ENCODE results near the gene PCGF3.

Gene PCGF3

DNA sequence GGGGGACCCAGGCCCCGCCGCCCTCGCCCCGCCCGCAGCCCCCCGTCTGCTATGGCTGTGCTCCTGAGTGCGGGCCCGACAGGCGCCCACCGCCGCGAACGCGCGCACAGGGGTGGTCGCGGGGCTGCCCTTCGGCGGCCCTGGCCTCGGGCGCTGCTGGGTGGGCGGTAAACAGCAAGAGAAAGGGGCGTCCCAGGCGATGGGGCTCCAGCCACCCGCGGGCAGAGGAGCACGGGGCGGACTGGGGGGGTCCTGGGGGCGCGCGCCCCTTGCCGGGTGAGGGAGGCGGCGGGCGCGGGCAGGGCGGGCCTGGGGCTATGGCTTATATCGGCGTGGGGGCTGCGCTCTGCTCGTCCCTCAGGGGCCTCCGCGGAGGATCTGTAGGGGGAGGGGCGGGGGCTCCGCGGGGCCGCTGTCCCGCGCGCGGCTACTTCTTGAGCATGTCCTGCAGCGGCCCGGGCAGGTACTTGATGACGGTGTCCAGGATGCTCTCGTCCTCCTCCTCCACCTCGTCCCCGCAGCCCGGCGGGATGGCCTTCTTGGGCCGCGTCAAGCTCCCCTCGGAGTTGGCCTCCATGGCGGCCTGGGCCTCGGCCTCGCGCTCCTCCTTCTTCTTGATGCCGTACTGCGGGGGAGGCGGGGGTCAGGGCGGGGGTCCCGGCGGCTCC, 80.6 kb downstream of the PCGF3 start:
- DNase-seq: no peak

DNA sequence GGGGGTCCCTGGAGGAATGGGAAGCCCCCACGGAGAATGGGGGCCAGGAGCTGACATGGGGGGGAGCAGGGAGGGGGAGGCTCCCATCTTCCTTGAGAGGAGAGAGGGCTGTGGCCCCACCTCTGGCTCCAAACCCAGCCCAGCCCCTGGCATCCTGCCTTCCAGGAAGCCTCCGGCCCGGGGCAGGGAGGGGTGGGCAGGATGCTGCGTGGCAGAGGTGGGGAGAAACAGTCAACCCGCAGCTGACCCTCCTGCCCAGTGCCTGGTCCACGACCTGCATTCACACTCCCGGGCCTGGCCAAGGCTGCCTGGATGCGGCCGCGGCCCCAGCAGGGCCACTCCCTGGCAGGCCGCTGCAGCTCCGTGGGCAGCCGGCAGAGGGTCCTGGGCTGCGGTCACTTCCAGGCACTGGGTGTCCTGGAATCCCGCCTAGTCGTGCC, 81.2 kb downstream of the PCGF3 start:
- DNase-seq: no peak

DNA sequence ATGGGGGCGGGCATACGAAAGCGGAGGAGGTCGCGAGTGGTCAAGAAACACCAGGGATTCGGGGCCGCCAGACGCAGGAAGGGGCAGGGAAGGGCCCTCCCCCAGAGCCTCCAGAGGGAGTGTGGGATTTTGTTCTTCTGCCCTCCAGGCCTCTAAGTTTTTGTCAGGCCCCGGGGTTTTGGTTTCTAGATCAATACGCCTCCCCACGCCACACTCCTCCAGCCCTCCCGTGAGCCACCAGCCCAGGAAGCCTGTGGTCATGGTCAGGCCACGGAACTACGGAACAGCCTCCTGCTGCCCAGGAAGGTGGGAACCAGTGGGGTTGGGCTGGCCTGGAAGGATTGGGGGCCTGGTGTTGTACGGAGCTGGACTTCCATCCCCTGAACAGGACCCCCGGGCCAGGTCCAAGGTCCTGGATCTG, 81.9 kb downstream of the PCGF3 start:
- DNase-seq: no peak

DNA sequence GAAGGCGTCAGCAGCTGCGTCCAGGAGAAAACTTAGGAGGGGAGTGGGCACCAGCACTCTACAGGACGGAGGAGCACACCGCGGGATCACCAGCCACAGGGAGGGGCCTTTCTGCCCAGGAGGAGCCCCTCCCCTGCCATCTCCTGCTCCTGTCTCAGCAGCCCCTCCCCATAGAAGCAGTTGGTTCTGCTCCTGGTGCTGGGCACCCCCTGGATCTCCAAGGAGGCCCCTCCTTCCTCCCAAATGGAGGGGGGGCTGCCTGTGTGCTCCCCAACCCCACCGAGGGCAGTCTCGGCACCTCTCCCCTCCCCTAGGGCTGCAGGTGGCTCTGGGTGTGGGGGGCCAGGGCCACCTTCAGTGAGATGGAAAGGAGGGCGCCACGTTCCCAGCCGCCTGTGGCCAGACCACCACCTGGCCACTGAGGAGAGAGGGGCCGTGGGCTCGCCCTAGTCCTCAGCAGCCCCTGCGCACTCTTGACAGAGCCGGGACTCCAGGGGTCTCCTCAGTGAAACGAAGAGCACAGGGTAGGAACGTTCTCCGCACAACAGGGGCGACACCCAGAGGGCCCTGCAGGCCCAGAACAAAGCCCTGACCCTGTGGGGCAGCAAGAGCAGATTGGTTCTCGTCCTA, 82.5 kb downstream of the PCGF3 start:
- DNase-seq: no peak

DNA sequence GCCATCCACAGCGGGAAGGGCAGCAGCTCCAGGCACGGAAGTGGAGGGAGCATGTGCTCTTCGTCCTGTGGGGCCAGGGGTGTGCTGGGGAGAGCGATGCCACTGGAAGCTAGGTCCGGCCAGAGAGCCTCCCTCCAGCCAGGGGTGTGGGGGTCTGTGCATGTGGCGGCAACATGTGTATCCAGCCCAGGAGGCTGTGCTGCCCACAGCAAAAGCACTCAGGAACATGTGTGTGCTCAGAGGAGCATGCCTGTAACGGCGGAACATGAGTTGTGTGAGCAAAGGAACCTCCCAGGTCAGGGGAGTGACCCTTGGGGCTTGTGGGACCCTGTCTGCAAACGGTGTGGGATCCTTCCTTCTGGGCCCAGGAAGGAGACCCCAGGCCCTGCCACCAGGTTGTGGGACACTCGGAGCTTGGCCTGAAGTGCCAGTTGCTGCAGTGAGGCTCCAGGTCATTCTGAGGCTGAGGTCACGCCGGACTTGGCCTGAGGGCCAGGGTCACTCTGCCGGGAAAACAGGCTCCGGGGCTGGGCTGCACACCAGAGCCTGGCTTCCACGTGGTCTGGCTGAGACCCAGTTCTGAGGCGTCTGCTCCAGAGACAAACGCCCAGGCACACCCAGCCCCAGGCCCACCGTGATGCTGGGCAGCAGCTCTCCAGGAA, 83.1 kb downstream of the PCGF3 start:
- no peak for DNase-seq

- DNase-seq: no peak
Measured at GRCh38 chr4:789571-790465, 84.2 kb downstream of the PCGF3 start.

- no peak for DNase-seq
Measured at GRCh38 chr4:790466-790820, 84.8 kb downstream of the PCGF3 start.

DNA sequence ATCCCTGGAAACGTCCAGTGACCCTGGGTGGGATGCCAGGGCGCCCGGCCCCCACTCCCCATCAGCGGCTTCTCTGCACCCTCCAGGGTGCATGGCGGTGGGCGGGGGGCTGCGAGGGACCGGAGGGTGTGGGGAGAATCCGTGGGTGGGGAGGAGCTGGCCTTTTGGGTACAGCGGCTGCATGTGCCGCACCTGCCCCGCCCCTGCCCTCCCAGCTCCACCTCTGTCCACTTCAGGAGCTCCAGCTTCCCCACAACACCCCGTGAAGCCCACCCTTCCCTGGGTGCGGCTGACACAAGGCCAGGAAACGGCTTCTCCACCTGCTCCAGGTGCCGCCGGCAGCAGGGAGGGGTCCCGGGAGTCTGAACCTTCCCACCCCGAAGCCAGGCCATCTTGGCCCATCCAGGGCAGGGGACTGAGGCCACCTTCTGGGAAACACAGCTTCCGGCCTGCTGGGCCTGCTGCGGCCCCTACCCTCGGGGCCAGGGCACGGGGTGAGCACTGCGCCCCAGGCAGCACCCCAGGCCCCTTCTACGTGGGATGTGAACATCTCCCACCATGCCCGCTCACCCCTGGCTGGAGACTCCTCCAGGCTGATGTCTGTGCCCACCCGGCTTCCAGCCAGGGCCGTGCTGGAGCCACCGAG, 85.7 kb downstream of the PCGF3 start:
- DNase-seq: no peak

GRCh38 chr4:791898-792625, 86.4 kb downstream of the PCGF3 start:
- DNase-seq: no peak

DNA sequence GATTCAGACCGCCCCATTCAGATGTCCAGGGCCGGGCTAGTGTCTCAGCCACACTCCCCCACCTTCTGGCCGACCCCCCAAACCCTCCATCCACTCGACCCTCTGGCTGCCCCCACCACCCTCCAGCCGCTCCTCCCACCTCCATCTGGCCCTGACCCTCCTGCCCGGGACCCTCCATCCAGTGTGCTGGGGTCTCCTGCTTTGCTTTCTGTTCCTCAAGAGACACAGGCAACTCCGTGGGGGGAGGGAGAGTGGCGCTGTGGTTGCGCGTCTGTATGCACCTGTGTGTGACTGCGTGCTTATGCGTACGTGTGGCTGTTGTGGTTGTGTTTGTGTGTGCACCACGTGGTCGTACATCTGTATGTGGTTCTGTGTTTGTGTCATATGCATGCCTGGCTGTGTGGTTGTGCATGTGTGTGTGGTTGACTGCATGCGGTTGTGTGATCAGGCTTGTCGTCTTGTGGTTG, 87.0 kb downstream of the PCGF3 start:
- no peak for DNase-seq

GRCh38 chr4:793093-793861, 87.6 kb downstream of the PCGF3 start:
- DNase-seq: no peak

- no peak for DNase-seq
Measured at GRCh38 chr4:793941-794621, 88.4 kb downstream of the PCGF3 start.

GRCh38 chr4:794900-795725, 89.5 kb downstream of the PCGF3 start:
- no peak for DNase-seq

- no peak for DNase-seq
Measured at GRCh38 chr4:795726-796119, 90.1 kb downstream of the PCGF3 start.

GRCh38 chr4:796206-796605, 90.6 kb downstream of the PCGF3 start:
- DNase-seq: no peak

GRCh38 chr4:797066-797465, 91.4 kb downstream of the PCGF3 start:
- DNase-seq: no peak

GRCh38 chr4:801436-802124, 95.9 kb downstream of the PCGF3 start:
- no peak for DNase-seq

DNA sequence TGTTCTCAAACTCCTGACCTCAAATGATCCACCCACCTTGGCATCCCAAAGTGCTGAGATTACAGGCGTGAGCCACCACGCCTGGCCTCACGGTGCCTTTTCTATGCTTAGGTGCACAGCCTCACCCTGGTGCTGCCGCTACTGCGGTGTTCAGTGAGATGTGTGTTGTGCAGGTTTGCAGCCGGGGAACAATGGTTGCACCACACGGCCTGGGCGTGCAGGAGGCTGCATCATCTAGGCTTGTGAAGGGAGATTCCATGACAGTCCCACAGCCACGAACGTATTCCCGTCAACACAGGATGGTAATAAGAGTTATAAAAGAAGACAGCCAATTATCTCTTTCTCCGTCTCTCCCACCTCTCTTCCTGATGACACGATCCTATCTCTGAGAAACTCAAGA, 98.3 kb downstream of the PCGF3 start:
- DNase-seq: no peak

DNA sequence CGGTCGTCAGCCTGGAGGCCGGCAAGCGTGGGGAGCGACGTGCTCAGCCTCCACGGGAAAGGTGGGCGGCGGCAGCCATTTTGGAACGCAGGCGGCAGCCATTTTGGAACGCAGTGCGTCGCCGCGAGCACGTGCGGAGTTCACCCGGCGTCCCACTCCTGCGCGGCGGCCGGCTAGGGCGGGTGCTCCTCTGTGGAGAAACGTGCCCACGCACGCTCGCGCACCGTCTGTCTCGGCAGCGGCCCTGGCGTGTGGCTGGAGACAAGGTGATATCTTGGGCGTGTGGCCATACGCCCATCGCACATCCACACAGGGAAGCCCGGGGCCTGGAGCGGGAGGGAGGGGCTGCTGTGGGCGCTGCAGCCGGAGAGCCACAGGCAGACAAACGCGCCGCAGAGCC, 99.2 kb downstream of the PCGF3 start:
- DNase-seq: no peak
